Measurements from ENCODE around the gene SESTD1.

GRCh38 chr2:179211355-179211754 is 53.3 kb downstream of the SESTD1 start:
- TF ChIP-seq CTCF (IDR thresholded peaks at IDR 0.05; ENCODE audit: low read length) (no peak), EZH2 (IDR thresholded peaks at IDR 0.05; ENCODE audit: borderline replicate concordance, low read length) (no peak)

Data from OCI-LY1 (cell line).